HG02852 (cell line): ENCODE measurements around the gene DSCAML1.

Experiments
- ATAC-seq: cut with Tn5 transposase; IDR thresholded peaks from one replicate; pipeline ENCODE4 v1.9.1; 2021; ENCODE audit warnings: mild to moderate bottlenecking, moderate library complexity; ENCODE audit not compliant: unreplicated experiment

DSCAML1 gene

GRCh38 chr11:117394221-117394925, 402.6 kb downstream of the DSCAML1 start:
- no peak for ATAC-seq

- no peak for ATAC-seq
Observed at GRCh38 chr11:117392979-117393378, 404.0 kb downstream of the DSCAML1 start.

GRCh38 chr11:117392001-117392690, 404.9 kb downstream of the DSCAML1 start:
- ATAC-seq, result no peak

GRCh38 chr11:117391181-117391580, 405.8 kb downstream of the DSCAML1 start:
- ATAC-seq, result no peak

GRCh38 chr11:117390743-117391142, 406.3 kb downstream of the DSCAML1 start:
- no peak for ATAC-seq

GRCh38 chr11:117387992-117388755, 408.8 kb downstream of the DSCAML1 start:
- ATAC-seq, result no peak

GRCh38 chr11:117385906-117386305, 411.1 kb downstream of the DSCAML1 start:
- no peak for ATAC-seq

- no peak for ATAC-seq
Observed at GRCh38 chr11:117385471-117385870, 411.5 kb downstream of the DSCAML1 start.

- no peak for ATAC-seq
Observed at GRCh38 chr11:117384045-117384444, 413.0 kb downstream of the DSCAML1 start.

- ATAC-seq, result no peak
Observed at GRCh38 chr11:117382746-117383145, 414.3 kb downstream of the DSCAML1 start.

- ATAC-seq, result no peak
Observed at GRCh38 chr11:117381481-117382387, 415.3 kb downstream of the DSCAML1 start.

- ATAC-seq, result no peak
Observed at GRCh38 chr11:117380676-117381075, 416.3 kb downstream of the DSCAML1 start.

GRCh38 chr11:117378976-117379865, 417.8 kb downstream of the DSCAML1 start:
- ATAC-seq, result no peak
